AG09309 (cell line): ENCODE results near the gene C15orf39.

Experiments
- DNase-seq: peaks from one replicate; pipeline ENCODE4 v3.0.0-alpha.2; 2010; ENCODE audit warnings: low read depth
- H3K4me3 ChIP-seq: 2 replicates; pipeline ENCODE4 v1.5.1; 2011; ENCODE audit warnings: mild to moderate bottlenecking, low read depth, low read length, moderate library complexity; ENCODE audit not compliant: control insufficient read depth
- TF ChIP-seq, protein P1 (sequence below): IDR thresholded peaks from 2 replicates; pipeline ENCODE4 v1.5.1; 2011; ENCODE audit warnings: mild to moderate bottlenecking, low read depth, low read length, inconsistent platforms; ENCODE audit not compliant: insufficient read depth, control insufficient read depth; ENCODE audit errors: missing control alignments

Gene C15orf39

DNA sequence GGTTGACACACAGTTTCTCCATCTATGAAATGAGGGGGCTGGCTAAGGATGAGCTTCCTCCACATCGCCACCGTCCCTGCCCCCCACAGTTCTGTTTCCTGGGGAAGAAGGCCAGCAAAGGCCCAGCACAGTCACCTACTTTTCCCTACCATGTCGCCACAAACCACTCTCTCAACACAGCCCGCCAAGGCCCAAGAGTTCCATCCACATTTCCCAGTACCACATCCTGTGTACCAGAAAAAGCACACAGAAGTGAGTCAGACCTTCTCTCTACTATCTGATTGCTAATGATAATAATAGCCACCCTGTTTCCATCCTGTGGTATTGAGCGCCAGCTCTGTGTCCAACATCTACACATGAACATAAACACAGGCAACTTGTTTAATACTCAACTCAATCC lies 30.3 kb upstream of the C15orf39 start:
- DNase-seq, result peak; percentile 24
- TF ChIP-seq, protein P1, sequence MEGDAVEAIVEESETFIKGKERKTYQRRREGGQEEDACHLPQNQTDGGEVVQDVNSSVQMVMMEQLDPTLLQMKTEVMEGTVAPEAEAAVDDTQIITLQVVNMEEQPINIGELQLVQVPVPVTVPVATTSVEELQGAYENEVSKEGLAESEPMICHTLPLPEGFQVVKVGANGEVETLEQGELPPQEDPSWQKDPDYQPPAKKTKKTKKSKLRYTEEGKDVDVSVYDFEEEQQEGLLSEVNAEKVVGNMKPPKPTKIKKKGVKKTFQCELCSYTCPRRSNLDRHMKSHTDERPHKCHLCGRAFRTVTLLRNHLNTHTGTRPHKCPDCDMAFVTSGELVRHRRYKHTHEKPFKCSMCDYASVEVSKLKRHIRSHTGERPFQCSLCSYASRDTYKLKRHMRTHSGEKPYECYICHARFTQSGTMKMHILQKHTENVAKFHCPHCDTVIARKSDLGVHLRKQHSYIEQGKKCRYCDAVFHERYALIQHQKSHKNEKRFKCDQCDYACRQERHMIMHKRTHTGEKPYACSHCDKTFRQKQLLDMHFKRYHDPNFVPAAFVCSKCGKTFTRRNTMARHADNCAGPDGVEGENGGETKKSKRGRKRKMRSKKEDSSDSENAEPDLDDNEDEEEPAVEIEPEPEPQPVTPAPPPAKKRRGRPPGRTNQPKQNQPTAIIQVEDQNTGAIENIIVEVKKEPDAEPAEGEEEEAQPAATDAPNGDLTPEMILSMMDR, result no peak
- H3K4me3 ChIP-seq, result no peak overlapping the region

DNA sequence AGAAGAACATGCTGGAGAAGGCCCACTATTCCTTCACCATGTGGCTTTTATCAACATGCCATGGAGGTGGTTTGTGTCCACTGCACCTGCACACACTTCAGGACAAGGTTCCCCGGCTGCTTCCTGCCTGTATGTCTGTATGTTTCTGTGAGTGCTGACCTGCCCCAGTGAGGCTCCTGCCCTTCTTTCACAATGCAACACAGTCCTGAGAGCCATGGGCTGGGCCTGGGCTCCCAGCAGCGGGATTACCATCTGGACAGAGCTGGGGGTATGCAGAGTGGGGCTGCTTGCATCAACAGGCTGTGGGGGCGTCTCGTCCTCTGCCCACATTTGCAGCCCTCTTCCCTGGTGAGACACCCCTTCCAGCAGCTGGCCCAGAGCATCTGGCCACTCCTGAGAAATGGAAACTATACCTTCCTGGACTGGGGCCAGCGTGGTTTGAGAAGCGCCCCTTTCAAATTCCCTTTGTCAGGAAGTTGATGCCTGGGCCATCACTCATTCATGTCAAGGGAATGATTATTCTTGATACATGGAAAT lies 29.3 kb upstream of the C15orf39 start:
- H3K4me3 ChIP-seq, result no peak overlapping the region
- DNase-seq, result no peak
- TF ChIP-seq, protein P1, result no peak

DNA sequence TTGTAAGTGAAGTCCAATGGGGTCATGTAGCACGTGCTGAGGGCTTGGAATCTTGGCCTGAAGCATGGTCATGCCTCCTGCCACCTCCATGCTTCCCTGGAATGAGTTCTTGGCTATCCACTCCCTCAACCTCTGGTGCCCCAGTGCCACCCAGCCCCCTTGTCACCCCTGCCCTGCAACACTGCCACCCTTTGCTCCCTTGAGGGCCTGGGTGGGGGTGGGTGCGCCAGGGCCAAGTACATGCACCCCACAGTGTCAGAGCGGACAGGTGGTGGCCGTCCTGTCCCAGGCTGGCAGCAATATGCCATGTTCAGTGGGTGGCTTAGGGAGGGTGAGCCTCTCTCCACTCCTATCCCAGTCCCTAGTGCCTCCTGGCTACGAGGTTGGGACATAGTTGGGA lies 27.6 kb upstream of the C15orf39 start:
- DNase-seq, result no peak
- no peak overlapping the region for H3K4me3 ChIP-seq
- TF ChIP-seq, protein P1, result no peak

DNA sequence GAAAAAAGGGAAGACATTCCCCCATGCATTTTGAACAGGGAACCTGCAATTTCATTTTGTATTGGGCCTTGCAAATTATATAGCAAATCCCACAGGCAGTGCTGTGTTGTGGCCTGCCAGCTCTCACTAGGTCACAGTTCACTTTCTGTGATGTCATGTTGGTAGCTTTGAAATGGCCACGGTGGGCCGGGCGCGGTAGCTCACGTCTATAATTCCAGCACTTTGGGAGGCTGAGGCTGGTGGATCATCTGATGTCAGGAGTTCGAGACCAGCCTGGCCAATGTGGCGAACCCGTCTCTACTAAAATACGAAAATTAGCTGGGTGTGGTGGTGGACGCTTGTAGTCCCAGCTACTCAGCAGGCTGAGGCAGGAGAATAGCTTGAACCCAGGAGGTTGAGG lies 27.0 kb upstream of the C15orf39 start:
- H3K4me3 ChIP-seq, result no peak overlapping the region
- TF ChIP-seq, protein P1, result no peak
- DNase-seq, result no peak

DNA sequence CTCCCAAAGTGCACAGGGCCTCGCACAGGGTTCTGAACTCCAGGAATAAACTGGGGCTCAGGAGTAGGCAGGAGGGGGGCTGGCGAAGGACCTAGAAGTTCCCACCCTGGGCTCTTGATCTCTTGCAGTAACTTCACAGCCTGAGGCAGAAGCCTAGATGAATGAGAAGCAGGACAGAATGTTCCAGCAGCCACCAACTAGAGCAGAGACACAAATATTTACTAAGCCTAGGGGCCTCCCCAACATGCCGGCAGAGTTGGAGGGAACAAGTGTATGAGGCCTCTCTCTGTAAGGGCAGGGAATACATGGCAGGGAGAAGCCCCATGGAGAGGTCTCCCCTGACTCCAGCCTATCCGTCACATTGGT lies 25.3 kb upstream of the C15orf39 start:
- TF ChIP-seq, protein P1, result no peak
- DNase-seq, result no peak
- no peak overlapping the region for H3K4me3 ChIP-seq

DNA sequence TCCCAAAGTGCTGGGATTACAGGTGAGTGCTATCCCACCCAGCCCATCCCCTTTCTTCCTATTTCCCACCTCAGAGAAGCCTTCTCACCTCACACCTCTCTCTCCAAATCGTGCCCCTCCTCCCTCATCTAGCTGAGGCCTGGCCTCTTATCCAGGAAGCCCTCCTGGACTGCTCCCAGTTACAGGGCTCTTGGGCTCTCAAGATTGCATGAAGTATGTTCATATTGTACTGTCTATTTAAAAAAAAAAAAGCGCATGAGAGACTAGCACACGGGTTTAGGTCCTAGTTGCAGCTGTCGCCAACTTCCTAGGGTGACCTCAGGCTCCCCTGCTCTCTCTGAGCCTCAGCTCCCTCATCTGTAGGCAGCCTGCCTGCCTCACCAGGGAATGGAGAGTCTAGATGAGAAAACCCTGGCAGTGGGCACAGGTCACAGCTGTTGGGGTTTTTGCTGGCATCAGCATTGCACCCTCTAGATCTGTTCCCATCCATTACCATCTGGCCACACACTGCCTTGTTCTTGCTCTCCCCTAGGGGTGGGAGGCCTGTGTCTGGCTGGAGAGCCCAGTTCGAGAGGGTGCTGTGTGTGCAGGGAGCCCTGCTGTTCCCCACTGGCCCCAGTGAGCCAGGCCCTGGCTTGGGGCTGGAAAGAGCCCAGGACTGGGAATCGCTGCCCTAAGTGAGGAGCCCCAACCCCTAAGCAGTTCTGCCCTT lies 24.2 kb upstream of the C15orf39 start:
- no peak overlapping the region for H3K4me3 ChIP-seq
- TF ChIP-seq, protein P1, result no peak
- DNase-seq, result no peak
